ENCODE measurements around the gene SPTBN5.

Gene SPTBN5

DNA sequence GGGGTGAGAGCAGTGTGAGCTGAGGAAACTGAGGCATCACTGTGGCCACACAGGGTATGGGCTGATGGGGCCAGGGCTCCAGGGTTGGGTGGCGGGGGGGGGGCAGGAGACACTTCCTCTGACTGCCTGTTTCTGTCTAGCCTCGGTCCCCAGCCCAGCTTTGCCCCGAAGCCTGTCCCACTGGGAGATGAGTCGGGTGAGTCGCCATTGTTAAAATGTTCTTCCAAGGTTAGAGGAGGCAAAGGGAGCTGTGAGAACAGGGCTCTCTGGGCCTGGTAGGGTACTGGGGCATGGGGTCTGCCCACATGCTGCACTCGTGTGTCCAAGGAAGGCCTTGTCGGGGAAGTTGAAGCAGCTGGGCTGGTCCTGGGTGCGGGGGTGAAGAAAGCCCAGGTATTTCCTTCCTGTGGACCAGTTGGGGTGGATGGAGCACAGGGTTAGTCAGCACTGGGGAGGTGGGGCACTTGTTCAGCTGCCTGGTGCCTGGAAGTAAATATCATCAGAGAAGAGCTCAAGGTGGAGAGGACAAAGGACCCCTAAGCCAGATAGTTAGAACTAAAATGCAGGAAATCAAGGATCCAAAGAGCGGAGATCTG is 74.3 kb downstream of the SPTBN5 start:
- no peak overlapping the region for H3K27ac ChIP-seq
- H3K9ac ChIP-seq (ENCODE audit: insufficient read length), result no peak overlapping the region
- no peaks in the 10 kb centered on the region for H3K9me3 ChIP-seq (ENCODE audit: low read depth, low read length)
- no peak overlapping the region for H3K4me3 ChIP-seq
- TF ChIP-seq EZH2 (IDR thresholded peaks at IDR 0.05) (no peak), POLR2AphosphoS5 (IDR thresholded peaks at IDR 0.05; ENCODE audit: borderline replicate concordance, low read depth, low read length) (no peak), FOXP2 (optimal IDR thresholded peaks at IDR 0.05; ENCODE audit: control extremely low read depth, extremely low read length, insufficient read depth) (no peak)
- DNase-seq (ENCODE audit: low read depth, low spot score), result no peak
- peaks cover 9% of the 10 kb centered on the region; the same call in 1 of the 2 replicates for H3K36me3 ChIP-seq (ENCODE audit: insufficient read depth, low read length)

DNA sequence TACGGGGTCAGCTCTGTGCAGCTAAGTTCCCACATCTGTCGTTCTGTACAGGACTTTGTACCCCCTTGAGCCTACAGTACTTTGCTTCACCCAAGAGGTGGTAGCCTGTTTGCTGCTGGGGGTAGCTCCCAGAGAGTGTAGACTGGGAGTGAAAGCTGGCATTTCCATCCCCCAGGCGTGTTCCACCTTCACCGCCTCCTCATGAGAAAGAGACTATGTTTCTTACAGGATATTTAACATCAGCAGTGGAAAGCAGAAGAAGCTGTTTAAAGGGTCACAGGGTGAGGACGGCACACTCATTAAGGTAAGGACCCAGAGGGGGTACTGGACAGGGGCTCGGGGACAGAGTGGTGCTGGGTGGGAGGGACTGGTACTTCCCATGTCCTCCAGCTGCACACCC is 76.1 kb downstream of the SPTBN5 start:
- H3K9me3 ChIP-seq (ENCODE audit: low read depth, low read length), result no peaks in the 10 kb centered on the region
- TF ChIP-seq POLR2AphosphoS5 (IDR thresholded peaks at IDR 0.05; ENCODE audit: borderline replicate concordance, low read depth, low read length) (no peak), EZH2 (IDR thresholded peaks at IDR 0.05) (no peak), FOXP2 (optimal IDR thresholded peaks at IDR 0.05; ENCODE audit: control extremely low read depth, extremely low read length, insufficient read depth) (no peak)
- no peak for DNase-seq (ENCODE audit: low read depth, low spot score)
- H3K36me3 ChIP-seq (ENCODE audit: insufficient read depth, low read length), result peaks cover 9% of the 10 kb centered on the region; the same call in 1 of the 2 replicates
- H3K27ac ChIP-seq, result no peak overlapping the region
- no peak overlapping the region for H3K4me3 ChIP-seq
- no peak overlapping the region for H3K9ac ChIP-seq (ENCODE audit: insufficient read length)

DNA sequence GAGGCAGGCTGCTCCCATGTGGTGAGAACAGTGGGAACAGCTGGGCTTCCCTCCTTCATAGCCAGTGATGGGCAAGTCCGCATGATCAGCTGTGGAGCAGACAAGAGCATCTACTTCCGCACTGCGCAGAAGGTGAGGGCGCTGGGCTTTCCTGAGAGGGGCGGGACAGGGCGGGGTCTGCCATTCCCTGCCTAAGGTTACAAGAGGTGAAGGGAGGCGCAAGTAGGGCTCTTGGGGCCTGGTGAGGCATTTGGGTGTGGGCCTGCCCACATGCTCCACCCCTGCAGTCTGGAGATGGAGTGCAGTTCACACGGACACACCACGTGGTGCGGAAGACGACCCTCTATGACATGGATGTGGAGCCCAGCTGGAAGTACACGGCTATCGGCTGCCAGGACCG is 76.5 kb downstream of the SPTBN5 start:
- no peak for TF ChIP-seq FOXP2 (optimal IDR thresholded peaks at IDR 0.05; ENCODE audit: control extremely low read depth, extremely low read length, insufficient read depth)
- TF ChIP-seq POLR2AphosphoS5 (IDR thresholded peaks at IDR 0.05; ENCODE audit: borderline replicate concordance, low read depth, low read length), result no peak
- no peak for DNase-seq (ENCODE audit: low read depth, low spot score)
- peaks cover 9% of the 10 kb centered on the region; the same call in 1 of the 2 replicates for H3K36me3 ChIP-seq (ENCODE audit: insufficient read depth, low read length)
- no peak overlapping the region for H3K4me3 ChIP-seq
- no peak overlapping the region for H3K27ac ChIP-seq
- no peaks in the 10 kb centered on the region for H3K9me3 ChIP-seq (ENCODE audit: low read depth, low read length)
- no peak overlapping the region for H3K9ac ChIP-seq (ENCODE audit: insufficient read length)

DNA sequence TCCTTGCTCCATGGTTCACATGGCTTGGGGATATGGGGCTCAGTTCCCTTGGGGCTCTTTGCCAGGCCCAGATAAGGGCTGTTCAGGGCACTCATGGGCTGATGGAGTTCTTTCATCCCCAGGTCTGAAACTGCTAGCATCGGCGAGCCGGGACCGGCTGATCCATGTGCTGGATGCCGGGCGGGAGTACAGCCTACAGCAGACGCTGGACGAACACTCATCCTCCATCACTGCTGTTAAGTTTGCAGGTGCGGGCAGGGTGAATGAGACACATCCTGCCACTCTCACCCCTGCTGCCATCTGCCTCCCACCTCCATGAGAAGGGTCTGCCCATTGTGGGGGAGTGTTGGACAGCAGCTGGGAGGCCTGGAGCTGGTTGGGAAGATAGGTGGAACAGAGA is 77.1 kb downstream of the SPTBN5 start:
- no peak for DNase-seq (ENCODE audit: low read depth, low spot score)
- Histone ChIP-seq H3K27ac (no peak overlapping the region), H3K9me3 (ENCODE audit: low read depth, low read length) (no peaks in the 10 kb centered on the region), H3K4me3 (no peak overlapping the region), H3K36me3 (ENCODE audit: insufficient read depth, low read length) (peaks cover 9% of the 10 kb centered on the region; the same call in 1 of the 2 replicates), H3K9ac (ENCODE audit: insufficient read length) (no peak overlapping the region)
- TF ChIP-seq EZH2 (IDR thresholded peaks at IDR 0.05) (no peak), POLR2AphosphoS5 (IDR thresholded peaks at IDR 0.05; ENCODE audit: borderline replicate concordance, low read depth, low read length) (no peak), FOXP2 (optimal IDR thresholded peaks at IDR 0.05; ENCODE audit: control extremely low read depth, extremely low read length, insufficient read depth) (no peak)

DNA sequence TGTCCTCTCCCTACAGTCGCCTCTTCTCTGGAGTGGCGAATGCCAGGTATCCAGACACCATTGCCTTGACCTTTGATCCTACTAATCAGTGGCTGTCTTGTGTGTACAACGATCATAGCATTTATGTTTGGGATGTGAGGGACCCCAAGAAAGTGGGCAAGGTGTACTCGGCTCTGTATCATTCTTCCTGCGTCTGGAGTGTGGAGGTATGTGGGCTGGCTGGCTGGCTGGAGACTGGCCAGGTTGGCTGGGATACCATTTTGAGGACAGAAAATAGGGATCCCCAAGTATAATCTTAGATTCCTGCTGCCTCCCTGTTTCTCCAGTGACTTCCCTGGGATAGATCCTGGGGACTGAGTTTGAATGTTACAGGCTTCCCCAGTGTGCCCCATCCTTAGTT is 79.3 kb downstream of the SPTBN5 start:
- no peak overlapping the region for H3K27ac ChIP-seq
- peaks cover 9% of the 10 kb centered on the region; the same call in 1 of the 2 replicates for H3K36me3 ChIP-seq (ENCODE audit: insufficient read depth, low read length)
- no peaks in the 10 kb centered on the region for H3K9me3 ChIP-seq (ENCODE audit: low read depth, low read length)
- no peak overlapping the region for H3K4me3 ChIP-seq
- DNase-seq (ENCODE audit: low read depth, low spot score), result no peak
- TF ChIP-seq POLR2AphosphoS5 (IDR thresholded peaks at IDR 0.05; ENCODE audit: borderline replicate concordance, low read depth, low read length) (no peak), FOXP2 (optimal IDR thresholded peaks at IDR 0.05; ENCODE audit: control extremely low read depth, extremely low read length, insufficient read depth) (no peak), EZH2 (IDR thresholded peaks at IDR 0.05) (no peak)
- H3K9ac ChIP-seq (ENCODE audit: insufficient read length), result no peak overlapping the region

DNA sequence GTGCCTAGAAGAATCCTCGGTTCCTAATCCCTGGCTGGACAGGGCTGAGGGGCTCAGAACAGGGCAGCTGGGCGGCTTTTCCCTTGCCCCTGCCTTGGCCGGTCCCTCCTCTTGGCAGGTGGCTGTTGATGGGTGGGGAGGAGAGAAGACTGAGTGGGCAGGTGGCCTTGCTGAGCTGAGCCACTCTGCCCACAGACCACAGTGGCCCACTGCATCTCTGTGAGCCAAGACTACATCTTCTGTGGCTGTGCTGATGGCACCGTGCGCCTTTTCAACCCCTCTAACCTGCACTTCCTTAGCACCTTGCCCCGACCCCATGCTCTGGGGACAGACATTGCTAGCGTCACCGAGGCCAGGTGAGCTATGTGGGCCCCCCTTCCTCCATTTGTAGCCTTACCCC is 80.4 kb downstream of the SPTBN5 start:
- Histone ChIP-seq H3K27ac (no peak overlapping the region), H3K4me3 (no peak overlapping the region), H3K9me3 (ENCODE audit: low read depth, low read length) (no peaks in the 10 kb centered on the region), H3K9ac (ENCODE audit: insufficient read length) (no peak overlapping the region), H3K36me3 (ENCODE audit: insufficient read depth, low read length) (peaks cover 9% of the 10 kb centered on the region; the same call in 1 of the 2 replicates)
- TF ChIP-seq FOXP2 (optimal IDR thresholded peaks at IDR 0.05; ENCODE audit: control extremely low read depth, extremely low read length, insufficient read depth) (no peak), EZH2 (IDR thresholded peaks at IDR 0.05) (no peak), POLR2AphosphoS5 (IDR thresholded peaks at IDR 0.05; ENCODE audit: borderline replicate concordance, low read depth, low read length) (no peak)
- no peak for DNase-seq (ENCODE audit: low read depth, low spot score)

DNA sequence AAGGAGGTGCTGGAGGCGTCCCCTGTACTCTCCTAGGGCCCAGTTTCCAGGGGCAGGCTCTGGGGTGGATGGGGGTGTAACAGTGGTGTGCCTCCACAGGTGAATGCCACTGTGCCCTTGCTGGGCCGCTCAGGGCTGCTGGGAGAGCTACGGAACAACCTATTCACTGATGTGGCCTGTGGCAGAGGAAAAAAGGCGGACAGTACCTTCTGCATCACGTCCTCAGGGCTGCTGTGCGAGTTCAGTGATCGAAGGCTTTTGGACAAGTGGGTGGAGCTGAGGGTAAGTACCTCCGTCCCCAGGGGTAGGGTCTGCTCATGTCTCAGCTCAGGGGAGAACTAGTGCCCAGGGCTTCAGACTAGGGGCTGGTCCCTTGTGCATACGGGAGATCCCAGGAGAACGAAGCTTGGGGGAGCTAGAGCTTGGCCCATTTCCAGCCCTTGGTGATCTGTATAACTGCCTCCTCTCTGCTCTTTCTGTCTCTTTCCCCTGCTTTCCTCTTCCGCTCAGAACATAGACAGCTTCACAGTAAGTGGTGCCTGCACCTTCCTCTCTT is 81.0 kb downstream of the SPTBN5 start:
- H3K9ac ChIP-seq (ENCODE audit: insufficient read length), result no peak overlapping the region
- H3K4me3 ChIP-seq, result no peak overlapping the region
- no peak for TF ChIP-seq EZH2 (IDR thresholded peaks at IDR 0.05)
- no peak for TF ChIP-seq FOXP2 (optimal IDR thresholded peaks at IDR 0.05; ENCODE audit: control extremely low read depth, extremely low read length, insufficient read depth)
- TF ChIP-seq POLR2AphosphoS5 (IDR thresholded peaks at IDR 0.05; ENCODE audit: borderline replicate concordance, low read depth, low read length), result no peak
- no peak overlapping the region for H3K27ac ChIP-seq
- no peak for DNase-seq (ENCODE audit: low read depth, low spot score)
- no peaks in the 10 kb centered on the region for H3K9me3 ChIP-seq (ENCODE audit: low read depth, low read length)
- H3K36me3 ChIP-seq (ENCODE audit: insufficient read depth, low read length), result peaks cover 5% of the 10 kb centered on the region; the same call in 1 of the 2 replicates

DNA sequence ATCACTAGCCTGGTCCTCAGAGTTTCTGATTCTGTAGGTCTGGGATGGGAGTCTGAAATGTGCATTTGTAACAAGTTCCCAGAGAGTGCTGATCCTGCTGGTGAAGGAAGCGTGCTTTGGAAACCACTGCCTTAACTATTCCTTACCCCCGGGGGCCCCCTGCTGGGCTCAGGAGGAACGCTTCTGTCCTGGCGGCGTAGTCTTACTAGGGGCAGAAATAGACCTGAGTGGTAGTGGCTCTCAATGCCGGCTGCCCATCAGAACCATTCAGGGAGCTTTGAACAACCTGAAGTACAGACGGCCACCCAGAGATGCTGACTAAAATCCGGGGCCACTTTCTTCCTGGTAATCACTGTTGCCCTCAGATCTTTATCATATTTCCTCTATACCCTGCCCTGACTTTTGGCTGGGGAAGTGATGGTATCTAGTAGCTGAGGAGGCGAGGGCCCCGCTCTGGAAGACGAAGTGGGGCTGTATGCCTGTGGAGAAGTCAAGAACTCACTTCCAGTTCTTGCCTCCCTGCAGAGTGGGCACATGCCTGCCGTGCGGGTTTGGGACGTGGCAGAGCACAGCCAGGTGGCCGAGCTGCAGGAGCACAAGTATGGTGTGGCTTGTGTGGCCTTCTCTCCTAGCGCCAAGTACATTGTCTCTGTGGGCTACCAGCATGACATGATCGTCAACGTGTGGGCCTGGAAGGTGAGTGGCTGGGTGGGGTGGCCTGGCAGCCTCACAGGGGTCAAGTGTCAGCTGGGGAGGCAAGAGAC is 82.2 kb downstream of the SPTBN5 start:
- Histone ChIP-seq H3K9me3 (ENCODE audit: low read depth, low read length) (no peaks in the 10 kb centered on the region), H3K27ac (no peak overlapping the region), H3K36me3 (ENCODE audit: insufficient read depth, low read length) (no peaks in the 10 kb centered on the region), H3K9ac (ENCODE audit: insufficient read length) (no peak overlapping the region), H3K4me3 (no peak overlapping the region)
- DNase-seq (ENCODE audit: low read depth, low spot score), result peak; percentile 20
- no peak for TF ChIP-seq FOXP2 (optimal IDR thresholded peaks at IDR 0.05; ENCODE audit: control extremely low read depth, extremely low read length, insufficient read depth)
- TF ChIP-seq POLR2AphosphoS5 (IDR thresholded peaks at IDR 0.05; ENCODE audit: borderline replicate concordance, low read depth, low read length), result no peak
- no peak for TF ChIP-seq EZH2 (IDR thresholded peaks at IDR 0.05)
